ENCODE results near the gene CD48. TPM values are rescaled to one million over a fixed set of nuclear protein-coding genes. Genes with fewer than 3 reads are reported as not detected.
"Not testable (repeated sequence)": the region's sequence is repeated elsewhere in the genome, so short reads cannot be mapped to it uniquely, and the experiment has no call there.

The CD48 gene
- total RNA-seq, 1 experiment from 2014 or later: not detected

DNA sequence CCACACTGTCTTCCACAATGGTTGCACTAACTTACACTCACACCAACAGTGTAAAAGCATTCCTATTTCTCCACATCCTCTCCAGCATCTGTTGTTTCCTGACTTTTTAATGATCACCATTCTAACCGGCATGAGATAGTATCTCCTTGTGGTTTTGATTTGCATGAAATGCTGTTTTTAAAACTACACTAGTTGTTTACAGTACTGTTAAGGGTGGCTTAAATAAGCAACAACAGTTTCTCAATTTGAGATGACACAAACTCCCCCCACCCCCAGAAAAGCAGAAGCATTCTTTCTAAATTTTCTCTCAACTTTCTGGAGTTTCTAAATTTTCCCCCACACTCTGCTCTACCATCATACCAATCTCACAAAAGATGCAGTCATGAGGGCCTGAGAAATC is 20.4 kb upstream of the CD48 start:
- POLR2A ChIA-PET: no interaction called here
- no TSS peak for BruUV-seq (replicated peaks)
- Mint-ChIP-seq H3K27me3 (ENCODE audit: insufficient read depth, unreplicated experiment) (no peaks in the 10 kb centered on the region), H3K27ac (ENCODE audit: unreplicated experiment) (no peak overlapping the region), H3K4me1 (ENCODE audit: low read depth, unreplicated experiment) (no peaks in the 10 kb centered on the region), H3K4me3 (ENCODE audit: unreplicated experiment) (no peak overlapping the region), H3K36me3 (ENCODE audit: insufficient read depth, unreplicated experiment) (no peaks in the 10 kb centered on the region), H3K9me3 (ENCODE audit: unreplicated experiment) (no peaks in the 10 kb centered on the region)
- intact Hi-C loops (cut with micrococcal nuclease; ENCODE audit: unreplicated experiment): no loop called here
- Histone ChIP-seq H3K27me3 (replicated peaks; ENCODE audit: control insufficient read depth, insufficient read depth, low read length) (no peaks in the 10 kb centered on the region), H3K9me3 (peaks cover 8% of the 10 kb centered on the region; the same call in 1 of the 2 replicates), H3K36me3 (ENCODE audit: control insufficient read depth, insufficient read depth, low read length) (no peaks in the 10 kb centered on the region), H3K4me1 (no peaks in the 10 kb centered on the region), H3K4me3 (ENCODE audit: low read depth, low read length) (no peak overlapping the region)
- CTCF ChIA-PET: no interaction called here
- DNase-seq: no peak
- TF ChIP-seq, protein P1, sequence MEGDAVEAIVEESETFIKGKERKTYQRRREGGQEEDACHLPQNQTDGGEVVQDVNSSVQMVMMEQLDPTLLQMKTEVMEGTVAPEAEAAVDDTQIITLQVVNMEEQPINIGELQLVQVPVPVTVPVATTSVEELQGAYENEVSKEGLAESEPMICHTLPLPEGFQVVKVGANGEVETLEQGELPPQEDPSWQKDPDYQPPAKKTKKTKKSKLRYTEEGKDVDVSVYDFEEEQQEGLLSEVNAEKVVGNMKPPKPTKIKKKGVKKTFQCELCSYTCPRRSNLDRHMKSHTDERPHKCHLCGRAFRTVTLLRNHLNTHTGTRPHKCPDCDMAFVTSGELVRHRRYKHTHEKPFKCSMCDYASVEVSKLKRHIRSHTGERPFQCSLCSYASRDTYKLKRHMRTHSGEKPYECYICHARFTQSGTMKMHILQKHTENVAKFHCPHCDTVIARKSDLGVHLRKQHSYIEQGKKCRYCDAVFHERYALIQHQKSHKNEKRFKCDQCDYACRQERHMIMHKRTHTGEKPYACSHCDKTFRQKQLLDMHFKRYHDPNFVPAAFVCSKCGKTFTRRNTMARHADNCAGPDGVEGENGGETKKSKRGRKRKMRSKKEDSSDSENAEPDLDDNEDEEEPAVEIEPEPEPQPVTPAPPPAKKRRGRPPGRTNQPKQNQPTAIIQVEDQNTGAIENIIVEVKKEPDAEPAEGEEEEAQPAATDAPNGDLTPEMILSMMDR (IDR thresholded peaks at IDR 0.05; ENCODE audit: insufficient read depth in 1 of 2, low read depth in 1 of 2, low read length in 1 of 2, severe bottlenecking in 1 of 2, unreplicated experiment in 1 of 2): no peak

DNA sequence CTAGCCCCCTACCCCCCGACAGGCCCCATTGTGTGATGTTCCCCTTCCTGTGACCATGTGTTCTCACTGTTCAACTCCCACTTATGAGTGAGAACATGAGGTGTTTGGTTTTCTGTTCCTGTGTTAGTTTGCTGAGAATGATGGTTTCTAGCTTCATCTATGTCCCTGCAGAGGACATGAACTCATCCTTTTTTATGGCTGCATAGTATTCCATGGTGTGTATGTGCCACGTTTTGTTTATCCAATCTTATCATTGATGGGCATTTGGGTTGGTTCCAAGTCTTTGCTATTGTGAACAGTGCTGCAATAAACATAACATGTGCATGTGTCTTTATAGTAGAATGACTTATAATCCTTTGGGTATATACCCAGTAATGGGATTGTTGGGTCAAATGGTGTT is 19.9 kb upstream of the CD48 start:
- H3K27ac Mint-ChIP-seq (ENCODE audit: unreplicated experiment); H3K36me3 ChIP-seq (ENCODE audit: control insufficient read depth, insufficient read depth, low read length); CTCF ChIA-PET; H3K9me3 Mint-ChIP-seq (ENCODE audit: unreplicated experiment); H3K4me3 ChIP-seq (ENCODE audit: low read depth, low read length); DNase-seq; H3K4me1 Mint-ChIP-seq (ENCODE audit: low read depth, unreplicated experiment); H3K27me3 ChIP-seq (replicated peaks; ENCODE audit: control insufficient read depth, insufficient read depth, low read length); H3K36me3 Mint-ChIP-seq (ENCODE audit: insufficient read depth, unreplicated experiment); BruUV-seq (replicated peaks); POLR2A ChIA-PET; H3K27me3 Mint-ChIP-seq (ENCODE audit: insufficient read depth, unreplicated experiment); H3K4me3 Mint-ChIP-seq (ENCODE audit: unreplicated experiment); H3K4me1 ChIP-seq; H3K9me3 ChIP-seq; intact Hi-C loops (cut with micrococcal nuclease; ENCODE audit: unreplicated experiment): not testable (repeated sequence)

DNA sequence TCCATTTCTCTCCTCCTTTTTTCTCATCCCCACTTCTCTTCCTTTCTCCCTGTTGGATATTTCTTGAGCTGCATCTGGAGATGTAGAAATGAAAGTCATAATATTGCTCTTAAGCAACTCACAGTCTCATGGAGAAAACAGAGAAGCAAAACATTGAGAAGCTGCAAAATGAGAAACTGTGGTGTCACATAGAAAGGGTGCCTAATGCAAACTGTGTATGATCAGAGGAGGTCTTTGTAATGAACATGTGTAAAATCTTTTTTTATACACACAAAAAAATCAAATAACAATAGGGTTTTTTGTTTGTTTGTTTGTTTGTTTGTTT is 15.7 kb upstream of the CD48 start:
- POLR2A ChIA-PET: no interaction called here
- Histone ChIP-seq H3K4me3 (ENCODE audit: low read depth, low read length) (no peak overlapping the region), H3K9me3 (no peaks in the 10 kb centered on the region), H3K36me3 (ENCODE audit: control insufficient read depth, insufficient read depth, low read length) (no peaks in the 10 kb centered on the region), H3K27me3 (replicated peaks; ENCODE audit: control insufficient read depth, insufficient read depth, low read length) (no peaks in the 10 kb centered on the region), H3K4me1 (peaks cover 12% of the 10 kb centered on the region)
- TF ChIP-seq, protein P1 (IDR thresholded peaks at IDR 0.05; ENCODE audit: insufficient read depth in 1 of 2, low read depth in 1 of 2, low read length in 1 of 2, severe bottlenecking in 1 of 2, unreplicated experiment in 1 of 2): no peak
- no peak for DNase-seq
- H3K4me1 Mint-ChIP-seq (ENCODE audit: low read depth, unreplicated experiment): no peaks in the 10 kb centered on the region
- no peaks in the 10 kb centered on the region for H3K36me3 Mint-ChIP-seq (ENCODE audit: insufficient read depth, unreplicated experiment)
- H3K9me3 Mint-ChIP-seq (ENCODE audit: unreplicated experiment): no peaks in the 10 kb centered on the region
- no peak overlapping the region for H3K4me3 Mint-ChIP-seq (ENCODE audit: unreplicated experiment)
- CTCF ChIA-PET: interaction anchor here (1.0 kb wide), 1 partner anchor 224 kb away, joined by 4 read pairs; no protein-coding TSS in a partner anchor
- intact Hi-C loops (cut with micrococcal nuclease; ENCODE audit: unreplicated experiment): loop anchor here (1.0 to 2.0 kb wide), 3 partner anchors 54 to 264 kb away; no protein-coding TSS in a partner anchor
- no peak overlapping the region for H3K27ac Mint-ChIP-seq (ENCODE audit: unreplicated experiment)
- H3K27me3 Mint-ChIP-seq (ENCODE audit: insufficient read depth, unreplicated experiment): no peaks in the 10 kb centered on the region
- BruUV-seq (replicated peaks): no TSS peak
